AG04449 (cell line): ENCODE measurements around the gene GRM4.
"Not testable (repeated sequence)": the region's sequence is repeated elsewhere in the genome, so short reads cannot be mapped to it uniquely, and the experiment has no call there.

Source experiments
- CTCF ChIA-PET: fragments of 350-600 bp; formaldehyde crosslinking; extraction: SDS; loops from one replicate; lab custom pipeline; 2021; ENCODE audit warnings: antibody characterized with exemption; lab: Yijun Ruan, JAX
- POLR2A ChIA-PET: fragments of 400-600, 350-600 bp; formaldehyde crosslinking; extraction: SDS; loops from one replicate; lab custom pipeline; 2020; ENCODE audit warnings: antibody characterized with exemption, inconsistent platforms; lab: Yijun Ruan, JAX
- DNase-seq: peaks from one replicate; pipeline ENCODE4 v3.0.0-alpha.2; 2010; ENCODE audit warnings: low read depth, low spot score
- H3K4me3 ChIP-seq: 2 replicates; pipeline ENCODE4 v1.5.1; 2011; ENCODE audit warnings: low read depth, mild to moderate bottlenecking, control low read depth, low read length
- TF ChIP-seq, protein P1 (sequence below): IDR thresholded peaks from one replicate; pipeline ENCODE4 v1.5.1; 2011; ENCODE audit warnings: mild to moderate bottlenecking, moderate library complexity, low read length, control low read depth, inconsistent platforms; ENCODE audit not compliant: insufficient read depth; ENCODE audit errors: missing control alignments

The GRM4 gene

DNA sequence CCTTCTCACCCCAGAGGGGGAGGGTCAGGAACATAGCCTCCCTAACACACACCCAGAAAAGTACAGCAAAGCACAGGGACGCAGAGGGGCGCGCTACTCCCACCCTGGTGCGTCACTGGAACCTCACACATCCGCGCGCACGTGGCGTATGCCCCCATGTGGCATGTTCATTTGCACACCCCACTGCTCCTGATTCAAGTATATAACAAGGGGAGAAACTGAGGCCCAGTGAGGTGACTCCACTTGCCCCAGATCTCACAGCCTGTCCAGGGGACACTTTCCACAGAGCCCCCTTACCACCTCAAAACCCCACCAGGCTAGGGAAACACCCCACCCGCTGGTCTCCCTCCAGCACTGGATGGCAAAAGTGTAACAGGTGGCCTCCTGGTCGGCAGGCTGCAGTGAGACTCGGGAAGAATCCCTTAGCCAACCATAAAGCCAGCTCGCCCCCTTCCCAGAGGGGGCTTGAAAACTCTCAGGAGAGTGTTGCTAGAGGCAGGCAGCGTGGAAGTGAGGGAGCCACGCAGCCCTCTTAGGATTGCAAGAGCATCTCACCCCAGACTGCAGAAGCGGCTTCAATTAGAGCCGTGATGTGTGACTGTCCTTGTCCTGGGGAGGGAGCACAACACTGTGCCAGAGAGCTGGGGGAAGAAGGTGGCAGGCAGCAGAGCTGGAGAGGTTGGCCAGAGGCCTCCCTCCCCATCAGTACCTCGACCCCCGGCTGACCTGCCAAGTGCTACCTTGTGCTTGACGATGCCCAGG, at the start of gene GRM4:
GRM4 (minus strand) TSS at position 67 of the 762 bp plus-strand sequence. CDS start 12,591 bp downstream, outside the sequence.
- POLR2A ChIA-PET, result interaction anchor here (0.5 kb wide), 1 partner anchor 439 kb away, joined by 3 read pairs; no protein-coding TSS in a partner anchor
- CTCF ChIA-PET, result interaction anchor here (0.6 to 2.1 kb wide), 12 partner anchors 9 to 402 kb away, joined by 3 to 19 read pairs (median 5); no protein-coding TSS in a partner anchor
- TF ChIP-seq, protein P1, sequence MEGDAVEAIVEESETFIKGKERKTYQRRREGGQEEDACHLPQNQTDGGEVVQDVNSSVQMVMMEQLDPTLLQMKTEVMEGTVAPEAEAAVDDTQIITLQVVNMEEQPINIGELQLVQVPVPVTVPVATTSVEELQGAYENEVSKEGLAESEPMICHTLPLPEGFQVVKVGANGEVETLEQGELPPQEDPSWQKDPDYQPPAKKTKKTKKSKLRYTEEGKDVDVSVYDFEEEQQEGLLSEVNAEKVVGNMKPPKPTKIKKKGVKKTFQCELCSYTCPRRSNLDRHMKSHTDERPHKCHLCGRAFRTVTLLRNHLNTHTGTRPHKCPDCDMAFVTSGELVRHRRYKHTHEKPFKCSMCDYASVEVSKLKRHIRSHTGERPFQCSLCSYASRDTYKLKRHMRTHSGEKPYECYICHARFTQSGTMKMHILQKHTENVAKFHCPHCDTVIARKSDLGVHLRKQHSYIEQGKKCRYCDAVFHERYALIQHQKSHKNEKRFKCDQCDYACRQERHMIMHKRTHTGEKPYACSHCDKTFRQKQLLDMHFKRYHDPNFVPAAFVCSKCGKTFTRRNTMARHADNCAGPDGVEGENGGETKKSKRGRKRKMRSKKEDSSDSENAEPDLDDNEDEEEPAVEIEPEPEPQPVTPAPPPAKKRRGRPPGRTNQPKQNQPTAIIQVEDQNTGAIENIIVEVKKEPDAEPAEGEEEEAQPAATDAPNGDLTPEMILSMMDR, result no peak
- peak within 1 kb of the TSS; percentile 50 for H3K4me3 ChIP-seq
- no peak for DNase-seq

DNA sequence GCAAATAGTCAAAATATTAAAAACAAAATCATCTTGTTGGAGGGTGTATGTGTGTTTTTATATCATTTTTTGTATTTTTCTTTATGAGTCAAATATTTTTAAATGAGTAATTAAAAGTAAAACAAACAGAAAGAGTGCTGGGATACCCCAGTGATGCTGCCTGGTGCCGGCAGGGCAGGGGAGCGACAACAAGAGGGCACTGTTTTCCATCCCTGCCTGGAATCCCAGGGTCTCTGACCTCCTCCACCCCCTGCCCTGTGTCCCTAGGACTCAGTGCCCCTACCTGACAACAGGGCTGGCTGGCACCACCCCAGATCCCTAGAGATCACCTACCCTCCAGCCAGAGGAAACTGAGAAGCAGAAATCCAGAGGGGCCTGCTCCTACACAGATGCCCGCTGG, 48.9 kb upstream of the GRM4 start:
- ChIA-PET CTCF (interaction anchor here (0.9 to 8.4 kb wide), 10 partner anchors 13 to 415 kb away, joined by 3 to 92 read pairs (median 16); partner anchors contain the start of gene NUDT3), POLR2A (no interaction called here)
- TF ChIP-seq, protein P1, result no peak
- H3K4me3 ChIP-seq, result no peak overlapping the region
- DNase-seq, result no peak

DNA sequence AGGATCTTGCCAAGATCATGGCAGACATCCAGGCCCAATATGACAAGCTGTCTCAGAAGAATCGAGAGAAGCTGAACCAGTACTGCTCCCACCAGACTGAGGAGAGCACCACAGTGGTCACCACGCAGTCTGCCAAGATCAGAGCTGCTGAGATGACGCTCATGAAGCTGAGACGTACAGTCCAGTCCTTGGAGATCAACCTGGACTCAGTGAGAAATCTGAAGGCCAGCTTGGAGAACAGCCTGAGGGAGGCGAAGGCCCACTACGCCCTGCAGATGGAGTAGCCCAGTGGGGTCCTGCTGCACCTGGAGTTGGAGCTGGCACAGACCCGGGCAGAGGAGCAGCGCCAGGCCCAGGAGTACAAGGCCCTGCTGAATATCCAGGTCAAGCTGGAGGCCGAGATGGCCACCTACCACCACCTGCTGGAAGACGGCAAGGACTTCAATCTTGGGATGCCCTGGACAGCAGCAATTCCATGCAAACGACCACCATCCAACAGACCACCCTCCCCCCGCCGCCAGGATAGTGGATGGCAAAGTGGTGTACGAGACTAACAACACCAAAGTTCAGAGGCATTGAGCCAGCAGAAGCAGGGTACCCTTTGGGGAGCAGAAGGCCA, 44.7 kb upstream of the GRM4 start:
- TF ChIP-seq, protein P1, result no peak
- DNase-seq, result no peak
- POLR2A ChIA-PET, result interaction anchor here (1.3 kb wide), 1 partner anchor 46 kb away, joined by 3 read pairs; the partner anchor contains the start of gene HMGA1
- no peak overlapping the region for H3K4me3 ChIP-seq
- CTCF ChIA-PET, result interaction anchor here (0.9 to 1.7 kb wide), 4 partner anchors 27 to 419 kb away, joined by 3 to 5 read pairs (median 4); no protein-coding TSS in a partner anchor

DNA sequence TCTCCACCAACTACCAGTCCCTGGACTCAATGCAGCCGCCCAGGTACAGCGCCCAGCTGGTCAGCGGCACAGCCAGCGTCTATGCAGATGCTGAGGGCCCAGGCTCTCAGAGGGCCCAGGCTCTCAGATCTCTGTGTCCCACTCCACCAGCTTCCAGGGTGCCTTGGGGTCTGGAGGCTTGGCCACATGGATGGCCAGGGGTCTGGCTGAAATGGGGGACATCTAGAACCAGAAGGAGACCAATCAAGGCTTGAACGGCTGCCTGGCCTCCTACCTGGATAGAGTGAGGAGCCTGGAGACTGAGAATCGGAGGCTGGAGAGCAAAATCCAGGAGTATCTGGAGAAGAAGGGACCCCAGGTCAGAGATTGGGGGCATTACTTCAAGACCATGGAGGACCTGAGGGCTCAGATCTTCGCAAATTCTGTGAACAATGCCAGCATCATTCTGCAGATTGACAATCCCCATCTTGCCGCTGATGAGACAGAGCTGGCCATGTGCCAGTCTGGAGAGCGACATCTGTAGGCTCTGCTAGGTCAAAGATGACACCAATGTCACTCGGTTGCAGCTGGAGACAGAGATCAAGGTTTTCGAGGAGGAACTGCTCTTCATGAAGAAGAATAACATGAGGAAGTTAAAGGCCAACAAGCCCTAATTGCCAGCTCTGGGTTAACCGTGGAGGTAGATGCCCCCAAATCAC, 44.1 kb upstream of the GRM4 start:
- H3K4me3 ChIP-seq, result no peak overlapping the region
- POLR2A ChIA-PET, result interaction anchor here (1.3 kb wide), 1 partner anchor 47 kb away, joined by 3 read pairs; the partner anchor contains the start of gene HMGA1
- TF ChIP-seq, protein P1, result no peak
- DNase-seq, result no peak
- CTCF ChIA-PET, result interaction anchor here (0.9 to 1.7 kb wide), 4 partner anchors 27 to 420 kb away, joined by 3 to 5 read pairs (median 3); no protein-coding TSS in a partner anchor

DNA sequence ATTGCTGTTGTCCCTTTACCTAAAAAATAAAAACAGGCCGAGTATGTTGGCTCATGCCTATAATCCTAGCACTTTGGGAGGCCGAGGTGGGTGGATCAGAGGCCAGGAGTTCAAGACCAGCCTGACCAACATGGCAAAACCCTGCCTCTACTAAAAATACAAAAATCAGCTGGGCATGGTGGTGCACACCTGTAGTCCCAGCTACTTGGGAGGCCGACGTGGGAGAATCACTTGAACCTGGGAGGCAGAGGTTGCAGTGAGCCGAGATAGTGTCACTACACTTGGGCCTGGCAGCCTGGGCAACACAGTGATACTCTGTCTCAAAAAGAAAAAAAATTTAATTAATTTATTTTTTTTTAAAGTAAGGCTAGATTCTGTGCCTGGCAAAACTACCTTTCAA, 38.8 kb upstream of the GRM4 start:
- H3K4me3 ChIP-seq, POLR2A ChIA-PET, DNase-seq: not testable (repeated sequence)
- CTCF ChIA-PET, result interaction anchor here (0.9 to 1.0 kb wide), 2 partner anchors 11 to 12 kb away, joined by 3 to 4 read pairs; no protein-coding TSS in a partner anchor

DNA sequence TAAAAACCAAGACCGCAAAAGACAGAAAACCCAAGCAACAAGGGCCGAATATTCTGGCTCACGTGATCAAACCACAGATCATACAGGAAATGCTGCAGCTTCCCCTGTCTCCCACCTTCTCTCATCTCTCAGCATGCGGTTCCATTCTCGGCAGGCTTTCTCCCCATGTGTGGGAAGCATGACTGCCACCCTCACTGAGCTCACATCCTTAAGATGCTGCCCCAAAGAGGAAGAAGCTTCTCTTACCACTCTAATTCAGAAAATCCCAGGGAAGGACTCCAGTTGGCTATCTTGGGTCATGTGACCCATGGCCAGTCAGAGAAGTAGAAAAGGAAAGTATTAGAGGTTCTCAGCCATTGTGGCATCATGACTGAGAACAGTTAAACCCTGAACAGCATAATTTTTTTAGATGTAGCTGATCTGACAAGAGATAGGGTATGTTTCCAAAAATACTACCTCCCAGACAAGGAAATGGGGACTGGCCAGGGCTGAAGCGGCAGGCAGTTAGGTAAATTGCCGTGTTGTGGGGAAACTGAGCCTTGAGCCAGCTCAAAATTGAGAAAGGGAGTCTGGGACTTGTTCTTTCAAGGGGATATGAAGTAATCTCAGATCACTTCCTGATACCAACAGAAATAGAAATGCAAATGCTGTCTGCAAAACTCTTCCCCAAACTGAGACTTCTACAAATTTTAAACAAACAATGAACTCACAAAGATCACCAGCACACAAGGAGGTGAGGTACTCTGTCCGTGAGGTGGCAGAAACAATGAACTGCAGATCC, 37.1 kb upstream of the GRM4 start:
- POLR2A ChIA-PET, result no interaction called here
- TF ChIP-seq, protein P1, result no peak
- DNase-seq, result no peak
- CTCF ChIA-PET, result interaction anchor here (0.6 kb wide), 1 partner anchor 13 kb away, joined by 4 read pairs; no protein-coding TSS in a partner anchor
- H3K4me3 ChIP-seq, result no peak overlapping the region
